GM12891 (cell line): ENCODE data around the gene CBLL1.

Source experiments
- PAX5 ChIP-seq: IDR thresholded peaks from 2 replicates; pipeline ENCODE4 v1.6.1; 2011; ENCODE audit warnings: low read length, moderate library complexity, mild to moderate bottlenecking; ENCODE audit not compliant: insufficient read depth, severe bottlenecking
- POLR2A ChIP-seq: IDR thresholded peaks from 2 replicates; pipeline ENCODE4 v1.6.1; 2011; ENCODE audit warnings: low read depth, low read length, control low read depth
- TAF1 ChIP-seq: IDR thresholded peaks from 2 replicates; pipeline ENCODE4 v1.6.1; 2011; ENCODE audit warnings: low read depth, low read length, control low read depth

GRCh38 chr7:107701191-107701590 lies 42.8 kb upstream of the CBLL1 start:
- TF ChIP-seq TAF1 (no peak), POLR2A (no peak), PAX5 (no peak)
